ENCODE measurements around the gene CSF3. TPM values are rescaled to one million over a fixed set of nuclear protein-coding genes. Genes with fewer than 3 reads are reported as not detected.

CSF3 gene
- total RNA-seq, 1 donor from 2014 or later: not detected

- no peak for TF ChIP-seq CTCF (IDR thresholded peaks at IDR 0.05; ENCODE audit: unreplicated experiment)
- Mint-ChIP-seq H3K27me3 (ENCODE audit: low read depth) (peaks cover 21% of the 10 kb centered on the region), H3K36me3 (peaks cover 2% of the 10 kb centered on the region), H3K27ac (no peak overlapping the region), H3K4me3 (no peak overlapping the region), H3K9me3 (no peaks in the 10 kb centered on the region), H3K4me1 (peaks cover 16% of the 10 kb centered on the region)
- no peak for DNase-seq (ENCODE audit: low spot score in 2 of 2, unreplicated experiment in 2 of 2)
Measured at GRCh38 chr17:40058186-40058784, 43.0 kb downstream of the CSF3 start.

GRCh38 chr17:40058865-40059264, 43.6 kb downstream of the CSF3 start:
- Mint-ChIP-seq H3K4me3 (no peak overlapping the region), H3K27ac (no peak overlapping the region), H3K27me3 (ENCODE audit: low read depth) (peaks cover 21% of the 10 kb centered on the region), H3K4me1 (peaks cover 18% of the 10 kb centered on the region), H3K36me3 (no peaks in the 10 kb centered on the region), H3K9me3 (no peaks in the 10 kb centered on the region)
- TF ChIP-seq CTCF (IDR thresholded peaks at IDR 0.05; ENCODE audit: unreplicated experiment): no peak
- DNase-seq (ENCODE audit: low spot score in 2 of 2, unreplicated experiment in 2 of 2): no peak

GRCh38 chr17:40059729-40060475, 44.7 kb downstream of the CSF3 start:
- Mint-ChIP-seq H3K9me3 (no peaks in the 10 kb centered on the region), H3K4me3 (no peak overlapping the region), H3K27ac (no peak overlapping the region), H3K4me1 (peaks cover 23% of the 10 kb centered on the region), H3K27me3 (ENCODE audit: low read depth) (peaks cover 21% of the 10 kb centered on the region), H3K36me3 (no peaks in the 10 kb centered on the region)
- DNase-seq (ENCODE audit: low spot score in 2 of 2, unreplicated experiment in 2 of 2): no peak
- TF ChIP-seq CTCF (IDR thresholded peaks at IDR 0.05; ENCODE audit: unreplicated experiment): no peak

- Mint-ChIP-seq H3K9me3 (no peaks in the 10 kb centered on the region), H3K27me3 (ENCODE audit: low read depth) (peaks cover 21% of the 10 kb centered on the region), H3K27ac (no peak overlapping the region), H3K4me3 (peak overlapping the region; percentile 80), H3K36me3 (no peaks in the 10 kb centered on the region), H3K4me1 (peaks cover 32% of the 10 kb centered on the region)
- TF ChIP-seq CTCF (IDR thresholded peaks at IDR 0.05; ENCODE audit: unreplicated experiment): no peak
- no peak for DNase-seq (ENCODE audit: low spot score in 2 of 2, unreplicated experiment in 2 of 2)
Measured at GRCh38 chr17:40060887-40061608, 45.8 kb downstream of the CSF3 start.

- no peaks in the 10 kb centered on the region for H3K9me3 Mint-ChIP-seq
- peak overlapping the region; percentile 80 for H3K4me3 Mint-ChIP-seq
- peaks cover 34% of the 10 kb centered on the region for H3K4me1 Mint-ChIP-seq
- no peak for TF ChIP-seq CTCF (IDR thresholded peaks at IDR 0.05; ENCODE audit: unreplicated experiment)
- peak overlapping the region; percentile 76 for H3K27ac Mint-ChIP-seq
- H3K27me3 Mint-ChIP-seq (ENCODE audit: low read depth): peaks cover 15% of the 10 kb centered on the region
- H3K36me3 Mint-ChIP-seq: no peaks in the 10 kb centered on the region
- DNase-seq (ENCODE audit: low spot score in 2 of 2, unreplicated experiment in 2 of 2): no peak
Measured at GRCh38 chr17:40061609-40062038, 46.4 kb downstream of the CSF3 start.
